Nephron progenitor cell (in vitro differentiated cells): ENCODE data around the gene FAM83E.

Experiments
- DNase-seq: peaks from one replicate; pipeline ENCODE4 v3.0.0; 2021
- H3K27ac Mint-ChIP-seq: 2 replicates; pipeline ENCODE4 v1.8.0; 2021; ENCODE audit warnings: mild to moderate bottlenecking, moderate library complexity, mixed read lengths
- H3K27me3 Mint-ChIP-seq: 2 replicates; pipeline ENCODE4 v1.8.0; 2021; ENCODE audit warnings: mild to moderate bottlenecking, low read depth, mixed read lengths; ENCODE audit not compliant: poor library complexity
- H3K36me3 Mint-ChIP-seq: 2 replicates; pipeline ENCODE4 v1.8.0; 2021; ENCODE audit warnings: low read depth, mixed read lengths
- H3K4me1 Mint-ChIP-seq: 2 replicates; pipeline ENCODE4 v1.8.0; 2021; ENCODE audit warnings: mixed read lengths
- H3K4me3 Mint-ChIP-seq: 2 replicates; pipeline ENCODE4 v1.8.0; 2021; ENCODE audit warnings: mild to moderate bottlenecking, moderate library complexity, mixed read lengths
- H3K9me3 Mint-ChIP-seq: 2 replicates; pipeline ENCODE4 v1.8.0; 2021; ENCODE audit warnings: mild to moderate bottlenecking, moderate library complexity, mixed read lengths
- TF ChIP-seq, protein P1 (sequence below): fragments of 200-600 bp; sonication (generic); IDR thresholded peaks from 2 replicates; pipeline ENCODE4 v1.5.0; 2021; ENCODE audit warnings: antibody characterized with exemption

The FAM83E gene

GRCh38 chr19:48603850-48604249 lies 11.0 kb downstream of the FAM83E start:
- H3K4me3 Mint-ChIP-seq, result no peak overlapping the region
- no peak for DNase-seq
- H3K27me3 Mint-ChIP-seq, result peaks cover 6% of the 10 kb centered on the region
- no peaks in the 10 kb centered on the region for H3K9me3 Mint-ChIP-seq
- no peaks in the 10 kb centered on the region for H3K36me3 Mint-ChIP-seq
- TF ChIP-seq, protein P1, sequence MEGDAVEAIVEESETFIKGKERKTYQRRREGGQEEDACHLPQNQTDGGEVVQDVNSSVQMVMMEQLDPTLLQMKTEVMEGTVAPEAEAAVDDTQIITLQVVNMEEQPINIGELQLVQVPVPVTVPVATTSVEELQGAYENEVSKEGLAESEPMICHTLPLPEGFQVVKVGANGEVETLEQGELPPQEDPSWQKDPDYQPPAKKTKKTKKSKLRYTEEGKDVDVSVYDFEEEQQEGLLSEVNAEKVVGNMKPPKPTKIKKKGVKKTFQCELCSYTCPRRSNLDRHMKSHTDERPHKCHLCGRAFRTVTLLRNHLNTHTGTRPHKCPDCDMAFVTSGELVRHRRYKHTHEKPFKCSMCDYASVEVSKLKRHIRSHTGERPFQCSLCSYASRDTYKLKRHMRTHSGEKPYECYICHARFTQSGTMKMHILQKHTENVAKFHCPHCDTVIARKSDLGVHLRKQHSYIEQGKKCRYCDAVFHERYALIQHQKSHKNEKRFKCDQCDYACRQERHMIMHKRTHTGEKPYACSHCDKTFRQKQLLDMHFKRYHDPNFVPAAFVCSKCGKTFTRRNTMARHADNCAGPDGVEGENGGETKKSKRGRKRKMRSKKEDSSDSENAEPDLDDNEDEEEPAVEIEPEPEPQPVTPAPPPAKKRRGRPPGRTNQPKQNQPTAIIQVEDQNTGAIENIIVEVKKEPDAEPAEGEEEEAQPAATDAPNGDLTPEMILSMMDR, result no peak
- H3K4me1 Mint-ChIP-seq, result peaks cover 4% of the 10 kb centered on the region
- H3K27ac Mint-ChIP-seq, result no peak overlapping the region

GRCh38 chr19:48603449-48603848 lies 11.4 kb downstream of the FAM83E start:
- Mint-ChIP-seq H3K4me1 (peaks cover 8% of the 10 kb centered on the region), H3K36me3 (no peaks in the 10 kb centered on the region), H3K9me3 (no peaks in the 10 kb centered on the region), H3K27ac (no peak overlapping the region), H3K27me3 (peaks cover 6% of the 10 kb centered on the region), H3K4me3 (no peak overlapping the region)
- no peak for DNase-seq
- TF ChIP-seq, protein P1, result no peak

DNA sequence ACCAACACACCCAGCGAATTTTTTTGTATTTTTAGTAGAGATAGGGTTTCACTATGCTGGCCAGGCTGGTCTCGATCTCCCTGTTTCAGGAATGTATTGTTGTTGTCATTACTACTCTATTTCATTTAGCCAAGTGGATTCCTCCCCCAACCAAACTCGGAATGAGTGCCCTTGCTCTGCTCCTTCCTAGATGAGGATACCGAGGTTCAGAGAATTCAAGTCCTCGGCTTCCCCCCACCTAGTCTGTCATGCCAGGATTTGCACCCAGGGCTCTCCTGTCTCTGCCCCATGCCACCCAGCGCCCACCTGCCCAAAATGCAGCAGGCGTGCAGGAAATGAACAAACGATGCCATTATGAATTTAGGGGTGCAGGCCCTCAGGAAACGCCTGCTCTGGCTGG lies 11.9 kb downstream of the FAM83E start:
- TF ChIP-seq, protein P1, result no peak
- H3K36me3 Mint-ChIP-seq, result no peaks in the 10 kb centered on the region
- DNase-seq, result no peak
- no peak overlapping the region for H3K27ac Mint-ChIP-seq
- peaks cover 6% of the 10 kb centered on the region for H3K27me3 Mint-ChIP-seq
- peaks cover 9% of the 10 kb centered on the region for H3K4me1 Mint-ChIP-seq
- H3K9me3 Mint-ChIP-seq, result no peaks in the 10 kb centered on the region
- H3K4me3 Mint-ChIP-seq, result no peak overlapping the region

DNA sequence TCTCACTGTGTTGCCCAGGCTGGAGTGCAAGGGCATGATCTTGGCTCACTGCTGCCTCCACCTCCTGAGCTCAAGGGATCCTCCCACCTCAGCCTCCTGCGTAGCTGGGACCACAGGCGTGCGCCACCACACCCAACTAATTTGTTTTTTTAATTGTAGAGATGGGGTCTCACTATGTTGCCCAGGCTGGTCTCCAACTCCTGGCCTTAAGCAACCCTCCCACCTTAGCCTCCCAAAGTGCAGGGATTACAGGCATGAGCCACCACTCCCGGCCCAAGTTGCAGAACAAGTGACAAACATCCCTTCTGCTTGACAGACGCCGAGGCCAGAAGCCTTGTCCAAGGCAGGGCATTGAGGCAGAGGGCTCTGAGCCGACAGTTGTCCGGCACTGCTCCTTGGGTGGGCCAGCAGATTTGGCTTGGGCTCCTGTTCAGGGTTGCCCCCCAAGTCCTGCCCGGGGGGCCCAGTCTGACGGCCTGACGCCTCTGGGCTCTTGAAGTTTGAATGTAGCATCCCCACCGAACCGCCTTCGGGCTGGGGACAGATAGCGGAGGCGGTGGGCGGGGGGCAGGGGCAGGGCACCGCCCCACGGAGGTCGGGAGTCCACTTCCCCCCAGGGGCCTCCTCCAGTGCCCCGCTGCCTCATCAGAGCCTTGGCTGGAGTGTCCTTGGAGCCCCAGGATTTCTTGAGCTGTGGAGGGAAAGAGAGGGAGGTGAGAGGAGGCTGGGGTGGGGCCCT lies 14.0 kb downstream of the FAM83E start:
- DNase-seq, result no peak
- Mint-ChIP-seq H3K9me3 (no peaks in the 10 kb centered on the region), H3K27ac (no peak overlapping the region), H3K4me1 (peaks cover 13% of the 10 kb centered on the region), H3K27me3 (peaks cover under 1% of the 10 kb centered on the region), H3K4me3 (no peak overlapping the region), H3K36me3 (no peaks in the 10 kb centered on the region)
- TF ChIP-seq, protein P1, result no peak

- Mint-ChIP-seq H3K9me3 (no peaks in the 10 kb centered on the region), H3K27ac (no peak overlapping the region), H3K4me3 (no peak overlapping the region), H3K27me3 (no peaks in the 10 kb centered on the region), H3K4me1 (peaks cover 13% of the 10 kb centered on the region), H3K36me3 (no peaks in the 10 kb centered on the region)
- TF ChIP-seq, protein P1, result no peak
- DNase-seq, result no peak
These were observed 15.7 kb downstream of the FAM83E start for GRCh38 chr19:48598996-48599700.
